IMR-90 (cell line): ENCODE results near the gene ZC3HAV1L. TPM values are rescaled to one million over a fixed set of nuclear protein-coding genes. Genes with fewer than 3 reads are reported as not detected.

Experiments used
- ATAC-seq: fragments of 200-7000 bp; cut with Tn5 transposase; 2 replicates; pipeline ENCODE4 v1.9.1; 2020; ENCODE audit warnings: low read depth, mild to moderate bottlenecking, moderate library complexity
- BruUV-seq: library from RNA; stranded (reverse); fragments of 400-500 nt; replicated peaks from 2 replicates; lab custom pipeline; 2021; lab: Mats Ljungman, UMichigan
- CTCF ChIA-PET: fragments of 300-600 bp; formaldehyde crosslinking; extraction: SDS; loops from one replicate; lab custom pipeline; 2021; ENCODE audit warnings: antibody characterized with exemption; lab: Yijun Ruan, JAX
- POLR2A ChIA-PET: fragments of 300-600 bp; sonication (Branson Sonifier 250); formaldehyde crosslinking; loops from one replicate; lab custom pipeline; 2022; ENCODE audit warnings: antibody characterized with exemption; ENCODE audit not compliant: unreplicated experiment; lab: Charles Lee
- DNase-seq: peaks from one replicate; pipeline ENCODE4 v3.0.0; 2013
- H2AFZ ChIP-seq: replicated peaks from 2 replicates; pipeline ENCODE3; 2013; ENCODE audit warnings: low read length, mild to moderate bottlenecking; ENCODE audit not compliant: poor library complexity
- H2AK5ac ChIP-seq: 2 replicates; pipeline ENCODE4 v1.6.1; 2013; ENCODE audit warnings: low read depth, low read length, inconsistent platforms
- H2AK9ac ChIP-seq: replicated peaks from 2 replicates; pipeline ENCODE3; 2013; ENCODE audit warnings: mild to moderate bottlenecking, low read depth, low read length, moderate library complexity; ENCODE audit not compliant: poor library complexity
- H2BK120ac ChIP-seq: 2 replicates; pipeline ENCODE4 v1.6.1; 2013; ENCODE audit warnings: low read depth, low read length, inconsistent platforms
- H2BK15ac ChIP-seq: 3 replicates; pipeline ENCODE4 v1.6.1; 2013; ENCODE audit warnings: low read depth, low read length, inconsistent platforms
- H2BK20ac ChIP-seq: 2 replicates; pipeline ENCODE4 v1.6.1; 2013; ENCODE audit warnings: low read depth, mild to moderate bottlenecking, inconsistent platforms, low read length, moderate library complexity
- H2BK5ac ChIP-seq: 2 replicates; pipeline ENCODE4 v1.6.1; 2013; ENCODE audit warnings: mild to moderate bottlenecking, low read depth, low read length, inconsistent platforms; ENCODE audit not compliant: poor library complexity, severe bottlenecking
- H3K14ac ChIP-seq: replicated peaks from 2 replicates; pipeline ENCODE4 v1.6.1; 2013; ENCODE audit warnings: low read depth, low read length, inconsistent platforms
- H3K18ac ChIP-seq: 2 replicates; pipeline ENCODE4 v1.6.1; 2013; ENCODE audit warnings: low read depth, low read length, control low read depth
- H3K23ac ChIP-seq: 2 replicates; pipeline ENCODE4 v1.6.1; 2013; ENCODE audit warnings: low read depth, low read length, inconsistent platforms
- H3K27ac ChIP-seq: 2 replicates; pipeline ENCODE4 v1.5.1; 2013; ENCODE audit warnings: mild to moderate bottlenecking, control low read depth, low read length; ENCODE audit not compliant: insufficient read depth
- H3K27me3 ChIP-seq: 2 replicates; pipeline ENCODE4 v1.6.1; 2013; ENCODE audit warnings: low read length; ENCODE audit not compliant: control insufficient read depth, insufficient read depth
- H3K36me3 ChIP-seq: 2 replicates; pipeline ENCODE4 v1.6.1; 2013; ENCODE audit warnings: low read length, mixed read lengths; ENCODE audit not compliant: control insufficient read depth, insufficient read depth
- H3K4ac ChIP-seq: 2 replicates; pipeline ENCODE4 v1.6.1; 2013; ENCODE audit warnings: low read depth, low read length, inconsistent platforms
- H3K4me1 ChIP-seq: 2 replicates; pipeline ENCODE4 v1.6.1; 2013; ENCODE audit warnings: low read length, mixed read lengths; ENCODE audit not compliant: control insufficient read depth, insufficient read depth
- H3K4me2 ChIP-seq: 2 replicates; pipeline ENCODE4 v1.6.1; 2013; ENCODE audit warnings: low read depth, mild to moderate bottlenecking, control low read depth, low read length, moderate library complexity
- H3K4me3 ChIP-seq: 2 replicates; pipeline ENCODE4 v1.5.1; 2013; ENCODE audit warnings: low read depth, mild to moderate bottlenecking, control low read depth, low read length, moderate library complexity; ENCODE audit not compliant: insufficient read depth
- H3K56ac ChIP-seq: 2 replicates; pipeline ENCODE4 v1.6.1; 2013; ENCODE audit warnings: low read length, inconsistent platforms; ENCODE audit not compliant: insufficient read depth; ENCODE audit errors: extremely low read depth
- H3K79me1 ChIP-seq, 2 experiments: 2 replicates each; pipeline ENCODE4 v1.6.1; 2013; ENCODE audit warnings: low read length in 2 of 2, inconsistent platforms in 1 of 2, low read depth in 1 of 2
- H3K9ac ChIP-seq: 2 replicates; pipeline ENCODE4 v1.6.1; 2013; ENCODE audit warnings: low read depth, low read length, control low read depth
- H3K9me1 ChIP-seq: 2 replicates; pipeline ENCODE4 v1.6.1; 2013; ENCODE audit warnings: low read length, inconsistent platforms; ENCODE audit not compliant: insufficient read depth
- H3K9me3 ChIP-seq: 2 replicates; pipeline ENCODE4 v1.6.1; 2013; ENCODE audit warnings: low read length; ENCODE audit not compliant: control insufficient read depth, insufficient read depth
- H4K20me1 ChIP-seq: 2 replicates; pipeline ENCODE4 v1.6.1; 2013; ENCODE audit warnings: low read length, inconsistent platforms; ENCODE audit not compliant: insufficient read depth
- H4K5ac ChIP-seq: 2 replicates; pipeline ENCODE4 v1.6.1; 2013; ENCODE audit warnings: mild to moderate bottlenecking, low read depth, low read length, control low read depth
- H4K8ac ChIP-seq, 2 experiments: 2 replicates each; pipeline ENCODE4 v1.6.1; 2013; ENCODE audit warnings: low read depth in 2 of 2, low read length in 2 of 2, control low read depth in 1 of 2, inconsistent platforms in 1 of 2
- H4K91ac ChIP-seq: 2 replicates; pipeline ENCODE4 v1.6.1; 2013; ENCODE audit warnings: low read depth, low read length, inconsistent platforms; ENCODE audit not compliant: insufficient read depth
- BHLHE40 ChIP-seq: fragments of 150-350 bp; IDR thresholded peaks from 2 replicates; pipeline ENCODE4 v1.6.1; 2016; ENCODE audit warnings: mild to moderate bottlenecking, low read depth, low read length
- CEBPB ChIP-seq: IDR thresholded peaks from 2 replicates; pipeline ENCODE4 v1.6.1; 2012; ENCODE audit warnings: low read depth, low read length, improper control_type of control experiment
- CHD1 ChIP-seq: IDR thresholded peaks from 2 replicates; pipeline ENCODE4 v1.6.1; 2012; ENCODE audit warnings: low read depth, low read length, improper control_type of control experiment
- CTCF ChIP-seq: conservative IDR thresholded peaks from 2 replicates; pipeline ENCODE4 v1.5.1; 2012; ENCODE audit warnings: mild to moderate bottlenecking, low read depth, low read length, improper control_type of control experiment
- FOS ChIP-seq: fragments of 150-350 bp; IDR thresholded peaks from 2 replicates; pipeline ENCODE4 v1.6.1; 2016; ENCODE audit warnings: low read depth, low read length
- MAFK ChIP-seq: IDR thresholded peaks from 2 replicates; pipeline ENCODE4 v1.6.1; 2012; ENCODE audit warnings: low read depth, low read length, improper control_type of control experiment
- MAZ ChIP-seq: IDR thresholded peaks from 2 replicates; pipeline ENCODE4 v1.6.1; 2012; ENCODE audit warnings: low read depth, mild to moderate bottlenecking, low read length, improper control_type of control experiment, moderate library complexity, borderline replicate concordance
- MXI1 ChIP-seq: IDR thresholded peaks from 2 replicates; pipeline ENCODE4 v1.6.1; 2012; ENCODE audit warnings: low read depth, mild to moderate bottlenecking, low read length, moderate library complexity, borderline replicate concordance
- NFE2L2 ChIP-seq: fragments of 150-350 bp; IDR thresholded peaks from 2 replicates; pipeline ENCODE4 v1.6.1; 2016; ENCODE audit warnings: low read depth, mild to moderate bottlenecking, low read length
- POLR2A ChIP-seq: IDR thresholded peaks from 2 replicates; pipeline ENCODE4 v1.6.1; 2012; ENCODE audit warnings: mild to moderate bottlenecking, low read depth, low read length
- RAD21 ChIP-seq: IDR thresholded peaks from 2 replicates; pipeline ENCODE4 v1.6.1; 2012; ENCODE audit warnings: low read length, improper control_type of control experiment
- RCOR1 ChIP-seq: IDR thresholded peaks from 2 replicates; pipeline ENCODE4 v1.6.1; 2012; ENCODE audit warnings: mild to moderate bottlenecking, low read length, improper control_type of control experiment; ENCODE audit not compliant: insufficient replicate concordance
- RFX5 ChIP-seq: IDR thresholded peaks from 2 replicates; pipeline ENCODE4 v1.8.0; 2012; ENCODE audit warnings: low read depth, mild to moderate bottlenecking, low read length, moderate library complexity
- SMC3 ChIP-seq: fragments of 150-350 bp; IDR thresholded peaks from 2 replicates; pipeline ENCODE4 v1.6.1; 2016; ENCODE audit warnings: low read depth, mild to moderate bottlenecking, antibody characterized with exemption, low read length, moderate library complexity
- USF2 ChIP-seq: fragments of 150-350 bp; IDR thresholded peaks from 2 replicates; pipeline ENCODE4 v1.6.1; 2017; ENCODE audit warnings: mild to moderate bottlenecking, antibody characterized with exemption, low read length, low read depth
- WGBS, 2 experiments: methylation state at CpG; one replicate each; pipeline versions ENCODE4 v1.1.5 to v1.1.7; 2013; ENCODE audit warnings: missing lambda C conversion rate in 2 of 2; ENCODE audit not compliant: insufficient read length in 1 of 2; ENCODE audit errors: extremely low coverage in 2 of 2; 5-methylcytosine and 5-hydroxymethylcytosine counted together
- dilution Hi-C: fragments of 300-500 bp; cut with HindIII; formaldehyde crosslinking; loops from one replicate; pipeline ENCODE4 v1.14.3; 2018; ENCODE audit warnings: low sequenced_read_pairs; ENCODE audit not compliant: unreplicated experiment
- in situ Hi-C: fragments of 300-500 bp; cut with MboI; formaldehyde crosslinking; loops from 3 replicates; pipeline ENCODE4 v1.14.3; 2019; ENCODE audit warnings: low sequenced_read_pairs, inconsistent platforms, mixed read lengths
- intact Hi-C: fragments of 100-400 bp; cut with micrococcal nuclease; formaldehyde crosslinking; loops from 2 replicates; pipeline ENCODE4 v1.10.0; 2022
- polyA plus RNA-seq, 3 experiments: library from polyadenylated mRNA; depleted of rRNA; stranded (reverse); fragments of >200 nt; gene quantifications; 2 replicates each; pipeline ENCODE4 v1.2.3, GENCODE V29; 2012; ENCODE audit warnings: low replicate concordance in 1 of 3
- total RNA-seq: library from RNA; depleted of rRNA; stranded (reverse); fragments of >200 nt; gene quantifications from 2 replicates; pipeline ENCODE4 v1.2.3, GENCODE V29; 2012
- TF ChIP-seq, protein P1 (sequence below): fragments of 150-350 bp; IDR thresholded peaks from 2 replicates; pipeline ENCODE4 v1.6.1; 2016; ENCODE audit warnings: low read depth, mild to moderate bottlenecking, low read length, moderate library complexity, borderline replicate concordance

The ZC3HAV1L gene
- total and polyA plus RNA-seq, 2 of the 4 experiments (the other 2 are of a cell fraction), result 4.5 to 9.4 TPM

DNA sequence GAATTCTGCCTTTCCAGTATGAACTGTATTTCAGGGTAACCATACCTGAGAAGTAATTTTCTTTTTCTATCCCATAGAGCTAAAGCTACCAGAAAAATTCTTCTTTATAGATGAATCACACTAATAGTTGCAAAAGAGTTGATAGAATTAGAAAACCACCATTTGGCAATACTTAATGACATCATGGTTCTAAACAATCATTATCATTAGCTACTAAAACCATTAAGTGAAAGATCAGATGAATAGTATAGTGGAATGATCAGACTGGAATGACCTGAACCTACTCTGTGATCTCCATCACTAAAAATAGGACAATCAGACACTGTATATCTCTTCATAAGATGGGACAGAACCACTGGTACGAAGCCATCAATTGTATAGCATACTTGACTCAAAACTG lies 19.8 kb upstream of the ZC3HAV1L start:
- H4K8ac ChIP-seq, result no peak overlapping the region

More for the DNA sequence above, 19.8 kb upstream of the ZC3HAV1L start:
- Histone ChIP-seq H3K14ac (no peak overlapping the region), H4K5ac (no peak overlapping the region), H2BK5ac (no peak overlapping the region), H3K56ac (no peak overlapping the region), H3K18ac (no peak overlapping the region), H2BK20ac (no peak overlapping the region), H3K9me3 (no peaks in the 10 kb centered on the region), H2BK120ac (no peak overlapping the region), H4K20me1 (no peaks in the 10 kb centered on the region), H3K4ac (no peak overlapping the region), H3K9me1 (peaks cover 7% of the 10 kb centered on the region; the same call in 1 of the 2 replicates), H3K79me1 (no peaks in the 10 kb centered on the region), H2BK15ac (no peak overlapping the region), H3K36me3 (peaks cover 16% of the 10 kb centered on the region; the same call in 1 of the 2 replicates), H3K27me3 (no peaks in the 10 kb centered on the region), H3K9ac (no peak overlapping the region), H3K4me1 (no peaks in the 10 kb centered on the region), H2AK9ac (no peak overlapping the region), H3K23ac (no peak overlapping the region), H3K27ac (no peak overlapping the region), H4K91ac (no peak overlapping the region), H3K4me2 (no peak overlapping the region), H2AFZ (no peak overlapping the region), H3K4me3 (no peak overlapping the region), H2AK5ac (no peak overlapping the region)
- BruUV-seq, result no TSS peak
- ChIA-PET CTCF (no interaction called here), POLR2A (no interaction called here)
- in situ Hi-C loops (no loop called here), intact Hi-C loops (no loop called here), dilution Hi-C loops (no loop called here)
- TF ChIP-seq BHLHE40 (no peak), MAFK (no peak), CEBPB (no peak), RAD21 (no peak), CHD1 (no peak), CTCF (no peak), NFE2L2 (no peak), RFX5 (no peak), MXI1 (no peak), RCOR1 (no peak), USF2 (no peak), FOS (no peak), MAZ (no peak), POLR2A (no peak), SMC3 (no peak)
- TF ChIP-seq, protein P1, sequence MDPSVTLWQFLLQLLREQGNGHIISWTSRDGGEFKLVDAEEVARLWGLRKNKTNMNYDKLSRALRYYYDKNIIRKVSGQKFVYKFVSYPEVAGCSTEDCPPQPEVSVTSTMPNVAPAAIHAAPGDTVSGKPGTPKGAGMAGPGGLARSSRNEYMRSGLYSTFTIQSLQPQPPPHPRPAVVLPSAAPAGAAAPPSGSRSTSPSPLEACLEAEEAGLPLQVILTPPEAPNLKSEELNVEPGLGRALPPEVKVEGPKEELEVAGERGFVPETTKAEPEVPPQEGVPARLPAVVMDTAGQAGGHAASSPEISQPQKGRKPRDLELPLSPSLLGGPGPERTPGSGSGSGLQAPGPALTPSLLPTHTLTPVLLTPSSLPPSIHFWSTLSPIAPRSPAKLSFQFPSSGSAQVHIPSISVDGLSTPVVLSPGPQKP, result no peak
- 80% methylated on average over 1 of the region's 1 CpG; no CpG with 5 or more reads in 1 of the 2 experiments for WGBS, 2 experiments
- DNase-seq (no peak), ATAC-seq (no peak)
